Colonic mucosa (tissue), 4 donors: ENCODE results near the gene MPHOSPH8. TPM values are rescaled to one million over a fixed set of nuclear protein-coding genes. Genes with fewer than 3 reads are reported as not detected.
"Not testable (repeated sequence)": the region's sequence is repeated elsewhere in the genome, so short reads cannot be mapped to it uniquely, and the experiment has no call there.

Experiments used
- DNase-seq: peaks from one replicate; pipeline ENCODE4 v3.0.0-alpha.2; 2020
- H3K27ac ChIP-seq: fragments of 200-600 bp; one replicate; pipeline ENCODE4 v1.8.0; 2021
- H3K27me3 ChIP-seq: fragments of 200-600 bp; one replicate; pipeline ENCODE4 v1.8.0; 2021
- H3K36me3 ChIP-seq: fragments of 200-600 bp; one replicate; pipeline ENCODE4 v1.8.0; 2021
- H3K4me1 ChIP-seq: fragments of 200-600 bp; one replicate; pipeline ENCODE4 v1.8.0; 2021; ENCODE audit warnings: mild to moderate bottlenecking
- H3K4me3 ChIP-seq: fragments of 200-600 bp; one replicate; pipeline ENCODE4 v1.8.0; 2021
- H3K9ac ChIP-seq, 2 donors: one replicate each; pipeline ENCODE4 v1.7.0; 2013; ENCODE audit warnings: control low read depth in 2 of 2, low read depth in 2 of 2, low read length in 2 of 2
- H3K9me3 ChIP-seq: fragments of 200-600 bp; one replicate; pipeline ENCODE4 v1.8.0; 2021
- intact Hi-C: fragments of 100-400 bp; cut with DNase I; formaldehyde crosslinking; loops from one replicate; pipeline ENCODE4 v1.14.1; 2022
- total RNA-seq, 2 donors: library from RNA; stranded (reverse); fragmentation: NEBNext Ultra II Directional in 1 of 2; extraction: Animal tissue kit (Norgen Biotek cat#: 25700) in 1 of 2; gene quantifications; one replicate each; pipeline ENCODE4 v1.2.1, GENCODE V29; 2021
- TF ChIP-seq, protein P1 (sequence below): fragments of 200-600 bp; IDR thresholded peaks from one replicate; pipeline ENCODE4 v1.8.0; 2022; ENCODE audit warnings: antibody characterized with exemption, mild to moderate bottlenecking
- donor health status: healthy.
- donor health status: DM: no; HTN: no; CAD: no.
- donor health status: DM: no; HTN: no; CAD: no.

The MPHOSPH8 gene
- total RNA-seq, 2 donors from 2014 or later = 23.8 to 34.1 TPM

DNA sequence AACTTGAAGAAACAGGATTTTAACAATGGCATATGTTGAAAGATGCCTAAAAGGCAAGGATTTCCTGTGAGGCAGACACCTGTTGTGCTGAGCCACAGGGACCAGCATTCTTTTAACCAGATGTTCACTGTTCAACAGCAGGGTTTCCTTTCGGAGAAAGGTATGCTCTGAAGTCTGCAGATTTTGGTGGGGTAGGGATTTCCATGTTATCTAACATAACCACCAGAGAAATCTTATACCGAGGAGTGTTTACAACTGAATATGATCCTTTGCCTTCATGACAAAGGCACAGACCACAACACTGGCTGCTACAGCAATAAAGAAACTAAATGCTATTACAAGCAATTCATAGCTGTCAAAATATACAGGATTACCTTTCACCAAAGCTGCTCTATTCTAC is 48.1 kb downstream of the MPHOSPH8 start:
- Histone ChIP-seq H3K27ac (no peak overlapping the region), H3K4me1 (no peaks in the 10 kb centered on the region), H3K4me3 (no peak overlapping the region), H3K36me3 (no peaks in the 10 kb centered on the region), H3K9me3 (no peaks in the 10 kb centered on the region), H3K9ac (no peak overlapping the region), H3K27me3 (no peaks in the 10 kb centered on the region)
- intact Hi-C loops = no loop called here
- DNase-seq = no peak
- TF ChIP-seq, protein P1, sequence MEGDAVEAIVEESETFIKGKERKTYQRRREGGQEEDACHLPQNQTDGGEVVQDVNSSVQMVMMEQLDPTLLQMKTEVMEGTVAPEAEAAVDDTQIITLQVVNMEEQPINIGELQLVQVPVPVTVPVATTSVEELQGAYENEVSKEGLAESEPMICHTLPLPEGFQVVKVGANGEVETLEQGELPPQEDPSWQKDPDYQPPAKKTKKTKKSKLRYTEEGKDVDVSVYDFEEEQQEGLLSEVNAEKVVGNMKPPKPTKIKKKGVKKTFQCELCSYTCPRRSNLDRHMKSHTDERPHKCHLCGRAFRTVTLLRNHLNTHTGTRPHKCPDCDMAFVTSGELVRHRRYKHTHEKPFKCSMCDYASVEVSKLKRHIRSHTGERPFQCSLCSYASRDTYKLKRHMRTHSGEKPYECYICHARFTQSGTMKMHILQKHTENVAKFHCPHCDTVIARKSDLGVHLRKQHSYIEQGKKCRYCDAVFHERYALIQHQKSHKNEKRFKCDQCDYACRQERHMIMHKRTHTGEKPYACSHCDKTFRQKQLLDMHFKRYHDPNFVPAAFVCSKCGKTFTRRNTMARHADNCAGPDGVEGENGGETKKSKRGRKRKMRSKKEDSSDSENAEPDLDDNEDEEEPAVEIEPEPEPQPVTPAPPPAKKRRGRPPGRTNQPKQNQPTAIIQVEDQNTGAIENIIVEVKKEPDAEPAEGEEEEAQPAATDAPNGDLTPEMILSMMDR = no peak

DNA sequence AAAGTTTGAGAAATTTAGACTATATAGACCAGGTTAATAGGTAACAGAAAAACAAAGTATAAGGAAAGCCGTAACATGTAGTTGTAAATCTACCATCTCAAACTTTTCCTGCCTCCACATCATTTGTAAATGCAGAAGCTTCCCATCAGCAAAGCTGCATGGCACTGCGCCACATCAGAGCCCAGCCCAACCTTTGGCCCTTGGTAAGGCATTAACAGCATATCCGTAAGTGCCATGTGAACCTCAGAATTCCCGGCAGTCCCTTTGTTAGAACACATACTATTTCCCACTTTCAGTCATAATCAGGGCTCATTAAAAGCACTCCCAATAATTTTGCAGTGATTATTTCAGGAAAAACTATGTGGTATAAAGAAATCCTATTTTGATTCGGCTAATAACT is 51.6 kb downstream of the MPHOSPH8 start:
- Histone ChIP-seq H3K36me3 (no peaks in the 10 kb centered on the region), H3K4me3 (no peak overlapping the region), H3K27me3 (no peaks in the 10 kb centered on the region), H3K27ac (peak overlapping the region; percentile 48), H3K9ac (no peak overlapping the region), H3K4me1 (no peaks in the 10 kb centered on the region), H3K9me3 (no peaks in the 10 kb centered on the region)
- intact Hi-C loops = no loop called here
- DNase-seq = peak; percentile 84
- TF ChIP-seq, protein P1 = no peak

- H3K9ac ChIP-seq = no peak overlapping the region
- TF ChIP-seq, protein P1 = no peak
- no peaks in the 10 kb centered on the region for H3K4me1 ChIP-seq
- no peaks in the 10 kb centered on the region for H3K27me3 ChIP-seq
- no peaks in the 10 kb centered on the region for H3K36me3 ChIP-seq
- intact Hi-C loops = no loop called here
- H3K4me3 ChIP-seq = no peak overlapping the region
- H3K27ac ChIP-seq = peak overlapping the region; percentile 48
- DNase-seq = no peak
- H3K9me3 ChIP-seq = no peaks in the 10 kb centered on the region
These were observed 52.0 kb downstream of the MPHOSPH8 start for GRCh38 chr13:19685437-19685836.

DNA sequence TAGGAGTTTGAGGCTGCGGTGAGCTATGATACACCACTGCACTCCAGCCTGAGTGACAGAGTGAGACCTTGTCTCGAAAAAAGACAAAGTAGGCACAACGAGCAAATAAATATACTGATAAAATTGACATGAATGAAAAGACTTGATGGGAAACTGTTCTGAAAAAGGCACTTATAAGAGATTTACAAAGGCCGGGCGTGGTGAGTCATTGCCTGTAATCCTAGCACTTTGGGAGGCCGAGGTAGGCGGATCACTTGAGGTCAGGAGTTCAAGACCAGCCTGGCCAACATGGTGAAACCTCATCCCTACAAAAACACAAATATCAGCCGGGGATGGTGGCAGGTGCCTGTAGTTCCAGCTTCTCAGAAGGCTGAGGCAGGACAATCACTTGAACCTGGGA is 58.0 kb downstream of the MPHOSPH8 start:
- H3K36me3 ChIP-seq, H3K27ac ChIP-seq, H3K9ac ChIP-seq, H3K4me3 ChIP-seq, H3K27me3 ChIP-seq, H3K9me3 ChIP-seq, H3K4me1 ChIP-seq, intact Hi-C loops, DNase-seq: not testable (repeated sequence)

GRCh38 chr13:19695428-19695827 is 62.0 kb downstream of the MPHOSPH8 start:
- Histone ChIP-seq H3K36me3 (no peaks in the 10 kb centered on the region), H3K4me1 (no peaks in the 10 kb centered on the region), H3K9ac (no peak overlapping the region), H3K4me3 (no peak overlapping the region), H3K27ac (no peak overlapping the region), H3K27me3 (no peaks in the 10 kb centered on the region), H3K9me3 (no peaks in the 10 kb centered on the region)
- intact Hi-C loops = no loop called here
- TF ChIP-seq, protein P1 = no peak
- DNase-seq = no peak

- no peaks in the 10 kb centered on the region for H3K27me3 ChIP-seq
- H3K36me3 ChIP-seq = no peaks in the 10 kb centered on the region
- H3K27ac ChIP-seq = no peak overlapping the region
- intact Hi-C loops = no loop called here
- no peak overlapping the region for H3K9ac ChIP-seq
- no peaks in the 10 kb centered on the region for H3K9me3 ChIP-seq
- DNase-seq = no peak
- no peaks in the 10 kb centered on the region for H3K4me1 ChIP-seq
- no peak overlapping the region for H3K4me3 ChIP-seq
- TF ChIP-seq, protein P1 = no peak
These were observed 62.4 kb downstream of the MPHOSPH8 start for GRCh38 chr13:19695829-19696228.

- not testable (repeated sequence) for H3K4me1 ChIP-seq, H3K4me3 ChIP-seq, H3K9me3 ChIP-seq, H3K27ac ChIP-seq, DNase-seq, H3K36me3 ChIP-seq, H3K27me3 ChIP-seq, H3K9ac ChIP-seq
- intact Hi-C loops = loop anchor here (10.0 kb wide), 1 partner anchor 496 kb away; no protein-coding TSS in a partner anchor
These were observed 67.5 kb downstream of the MPHOSPH8 start for GRCh38 chr13:19700963-19701362.

DNA sequence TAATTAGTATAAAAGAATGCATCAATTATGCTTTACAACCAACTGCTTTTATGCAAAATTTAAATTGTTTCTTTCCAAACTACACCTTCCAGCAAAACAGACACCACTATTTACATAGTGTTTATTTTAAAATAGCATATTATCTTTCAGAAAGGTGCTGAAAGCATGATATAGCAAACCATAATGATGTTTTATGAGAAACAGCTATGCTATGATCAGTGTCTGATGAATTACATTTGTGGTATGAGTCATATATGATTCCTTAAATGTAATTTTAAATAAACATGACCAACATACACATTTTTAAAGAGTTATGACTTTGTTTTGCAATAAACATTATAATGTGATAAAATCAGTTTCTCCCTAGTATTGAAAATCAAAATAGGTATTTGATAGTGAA is 68.2 kb downstream of the MPHOSPH8 start:
- not testable (repeated sequence) for H3K9me3 ChIP-seq, H3K4me3 ChIP-seq, H3K27ac ChIP-seq, H3K36me3 ChIP-seq, DNase-seq, H3K27me3 ChIP-seq, H3K4me1 ChIP-seq, H3K9ac ChIP-seq
- intact Hi-C loops = loop anchor here (10.0 kb wide), 1 partner anchor 497 kb away; no protein-coding TSS in a partner anchor

- not testable (repeated sequence) for H3K36me3 ChIP-seq, H3K9me3 ChIP-seq, H3K27me3 ChIP-seq, H3K9ac ChIP-seq, H3K27ac ChIP-seq, DNase-seq, H3K4me3 ChIP-seq, H3K4me1 ChIP-seq
- intact Hi-C loops = loop anchor here (10.0 kb wide), 1 partner anchor 499 kb away; no protein-coding TSS in a partner anchor
These were observed 70.8 kb downstream of the MPHOSPH8 start for GRCh38 chr13:19704256-19704655.
